ENCODE measurements around the gene ADRA2A. TPM values are rescaled to one million over a fixed set of nuclear protein-coding genes. Genes with fewer than 3 reads are reported as not detected.

The ADRA2A gene
- total RNA-seq, result 0.21 TPM

DNA sequence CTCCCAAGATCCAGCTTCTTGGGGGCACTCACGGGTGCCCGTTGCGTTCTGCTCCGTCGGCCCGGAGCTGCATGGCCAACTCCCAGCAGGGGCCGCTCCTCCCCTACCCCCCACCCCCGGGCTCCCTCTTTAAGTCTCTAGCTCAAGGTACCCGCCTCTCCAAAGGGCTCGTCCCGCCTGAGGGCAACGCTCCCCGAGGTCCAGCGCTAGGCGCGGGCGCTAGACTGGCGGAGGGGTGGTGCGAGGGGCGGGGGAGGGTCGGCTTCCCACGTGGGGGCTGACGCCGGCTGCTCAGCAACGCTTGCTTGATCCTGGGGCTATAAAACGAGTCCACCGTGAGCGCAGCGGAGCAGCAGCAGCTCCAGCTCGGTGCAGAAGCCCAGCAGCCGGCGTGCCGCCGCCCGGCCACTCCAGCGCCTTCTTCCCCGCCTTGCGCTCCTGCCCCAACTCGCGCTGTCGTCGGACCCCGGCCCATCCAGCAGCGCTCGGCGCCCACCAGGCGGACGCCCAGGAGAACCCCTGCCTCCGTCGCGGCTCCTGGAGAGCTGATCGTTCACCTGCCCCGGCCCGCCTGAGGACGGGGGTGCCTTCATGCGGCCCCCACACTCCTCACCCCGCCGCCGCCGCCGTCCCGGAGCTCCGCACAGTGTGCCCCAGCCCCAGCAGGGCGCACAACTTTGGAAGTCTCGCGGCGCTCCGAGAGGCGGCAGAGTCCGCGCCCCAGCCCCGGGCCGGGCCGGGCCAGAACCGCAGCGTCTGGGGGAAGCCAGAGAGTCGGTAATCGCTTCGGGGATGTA is at the start of gene ADRA2A:
Gene ADRA2A (plus strand): TSS at position 348 of the 797 bp plus-strand sequence. CDS start 968 bp downstream, outside the sequence.
- H3K4me1 ChIP-seq (ENCODE audit: insufficient read depth, low read length), result peaks cover 27% of the 10 kb centered on the region
- no peaks in the 10 kb centered on the region for H3K9me3 ChIP-seq (ENCODE audit: low read depth, low read length)
- H3K4me3 ChIP-seq (ENCODE audit: low read length), result no peak within 1 kb of the TSS
- peaks cover 67% of the 10 kb centered on the region for H3K27me3 ChIP-seq (ENCODE audit: insufficient read depth, low read length)

DNA sequence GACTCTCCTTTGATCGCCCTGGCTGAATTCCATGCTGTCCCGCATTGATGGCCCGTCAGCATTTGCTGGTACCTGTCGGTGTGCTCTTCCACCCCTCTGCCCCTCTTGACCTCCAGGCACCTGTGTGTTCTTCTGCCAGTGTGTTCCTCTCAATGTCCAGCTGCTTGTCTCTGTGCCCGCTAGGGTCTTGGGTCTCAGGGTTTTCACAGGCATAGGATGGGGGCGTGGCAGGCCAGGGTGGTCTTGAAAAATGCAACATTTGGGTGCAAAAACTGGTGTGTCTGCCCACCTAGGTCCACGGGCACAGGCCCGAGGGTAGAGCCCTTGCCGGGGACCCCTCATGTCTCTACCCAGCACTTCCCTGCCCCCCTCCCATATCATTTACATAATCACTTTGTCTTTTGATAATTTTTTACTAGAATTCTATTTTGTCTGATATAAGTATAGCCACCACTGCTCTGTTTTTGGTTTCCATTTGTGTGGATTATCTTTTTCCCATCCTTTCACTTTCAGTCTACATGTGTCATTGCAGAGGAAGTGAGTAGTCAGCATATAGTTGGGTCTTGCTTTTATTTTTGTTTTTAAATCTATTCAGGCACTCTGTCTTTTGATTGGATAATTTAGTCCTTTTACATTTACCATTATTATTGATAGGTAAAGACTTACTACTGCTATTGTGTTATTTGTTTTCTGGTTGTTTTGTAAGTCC is 46.6 kb upstream of the ADRA2A start:
- no peak overlapping the region for H3K4me3 ChIP-seq (ENCODE audit: low read length)
- H3K9me3 ChIP-seq (ENCODE audit: low read depth, low read length), result no peaks in the 10 kb centered on the region
- H3K4me1 ChIP-seq (ENCODE audit: insufficient read depth, low read length), result no peaks in the 10 kb centered on the region
- H3K27me3 ChIP-seq (ENCODE audit: insufficient read depth, low read length), result no peaks in the 10 kb centered on the region

GRCh38 chr10:111034598-111035310 is 42.1 kb upstream of the ADRA2A start:
- Histone ChIP-seq H3K4me1 (ENCODE audit: insufficient read depth, low read length) (no peaks in the 10 kb centered on the region), H3K9me3 (ENCODE audit: low read depth, low read length) (peaks cover 8% of the 10 kb centered on the region), H3K27me3 (ENCODE audit: insufficient read depth, low read length) (no peaks in the 10 kb centered on the region), H3K4me3 (ENCODE audit: low read length) (no peak overlapping the region)

- H3K4me1 ChIP-seq (ENCODE audit: insufficient read depth, low read length), result no peaks in the 10 kb centered on the region
- H3K4me3 ChIP-seq (ENCODE audit: low read length), result no peak overlapping the region
These were observed 41.3 kb upstream of the ADRA2A start for GRCh38 chr10:111035542-111035941.

DNA sequence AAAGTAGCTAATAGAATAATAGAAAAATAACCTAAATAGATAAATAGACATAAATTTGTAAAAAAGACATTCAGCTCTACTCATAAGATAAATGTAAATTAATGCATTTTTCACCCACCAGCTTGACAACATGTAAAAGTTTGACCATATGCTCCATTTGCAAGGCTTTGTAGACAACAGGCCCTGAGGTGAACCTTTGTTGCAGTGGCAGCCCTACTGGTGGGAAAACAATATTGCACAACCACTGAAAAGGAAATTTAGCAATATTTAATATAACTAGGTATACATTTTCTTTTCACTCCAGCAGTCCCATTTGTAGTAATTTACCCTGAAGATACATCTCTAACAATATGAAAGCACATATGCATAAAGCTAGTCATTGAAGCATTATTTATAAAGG is 39.0 kb upstream of the ADRA2A start:
- H3K27me3 ChIP-seq (ENCODE audit: insufficient read depth, low read length), result no peaks in the 10 kb centered on the region
- no peaks in the 10 kb centered on the region for H3K4me1 ChIP-seq (ENCODE audit: insufficient read depth, low read length)
- peaks cover 21% of the 10 kb centered on the region for H3K9me3 ChIP-seq (ENCODE audit: low read depth, low read length)
- no peak overlapping the region for H3K4me3 ChIP-seq (ENCODE audit: low read length)

More at GRCh38 chr10:111035542-111035941, 41.3 kb upstream of the ADRA2A start:
- Histone ChIP-seq H3K27me3 (ENCODE audit: insufficient read depth, low read length) (no peaks in the 10 kb centered on the region), H3K9me3 (ENCODE audit: low read depth, low read length) (peaks cover 11% of the 10 kb centered on the region)

- H3K4me1 ChIP-seq (ENCODE audit: insufficient read depth, low read length), result no peaks in the 10 kb centered on the region
- H3K4me3 ChIP-seq (ENCODE audit: low read length), result no peak overlapping the region
- no peaks in the 10 kb centered on the region for H3K27me3 ChIP-seq (ENCODE audit: insufficient read depth, low read length)
- peaks cover 21% of the 10 kb centered on the region for H3K9me3 ChIP-seq (ENCODE audit: low read depth, low read length)
These were observed 37.3 kb upstream of the ADRA2A start for GRCh38 chr10:111039522-111039921.

GRCh38 chr10:111057006-111057405 is 19.8 kb upstream of the ADRA2A start:
- Histone ChIP-seq H3K9me3 (ENCODE audit: low read depth, low read length) (peaks cover 22% of the 10 kb centered on the region), H3K4me3 (ENCODE audit: low read length) (no peak overlapping the region), H3K4me1 (ENCODE audit: insufficient read depth, low read length) (no peaks in the 10 kb centered on the region), H3K27me3 (ENCODE audit: insufficient read depth, low read length) (peaks cover 19% of the 10 kb centered on the region)

GRCh38 chr10:111063471-111063870 is 13.4 kb upstream of the ADRA2A start:
- H3K4me3 ChIP-seq (ENCODE audit: low read length), result no peak overlapping the region
- peaks cover 24% of the 10 kb centered on the region for H3K27me3 ChIP-seq (ENCODE audit: insufficient read depth, low read length)
- H3K9me3 ChIP-seq (ENCODE audit: low read depth, low read length), result no peaks in the 10 kb centered on the region
- no peaks in the 10 kb centered on the region for H3K4me1 ChIP-seq (ENCODE audit: insufficient read depth, low read length)

- peaks cover 60% of the 10 kb centered on the region for H3K27me3 ChIP-seq (ENCODE audit: insufficient read depth, low read length)
- H3K4me3 ChIP-seq (ENCODE audit: low read length), result no peak overlapping the region
- H3K4me1 ChIP-seq (ENCODE audit: insufficient read depth, low read length), result peaks cover 15% of the 10 kb centered on the region
- H3K9me3 ChIP-seq (ENCODE audit: low read depth, low read length), result no peaks in the 10 kb centered on the region
These were observed 4.6 kb upstream of the ADRA2A start for GRCh38 chr10:111072232-111072631.

GRCh38 chr10:111075577-111076185 is 1.1 kb upstream of the ADRA2A start:
- Histone ChIP-seq H3K4me3 (ENCODE audit: low read length) (no peak overlapping the region), H3K4me1 (ENCODE audit: insufficient read depth, low read length) (peaks cover 27% of the 10 kb centered on the region), H3K9me3 (ENCODE audit: low read depth, low read length) (no peaks in the 10 kb centered on the region), H3K27me3 (ENCODE audit: insufficient read depth, low read length) (peaks cover 71% of the 10 kb centered on the region)

GRCh38 chr10:111076191-111076681 is 593 bp upstream of the ADRA2A start:
- Histone ChIP-seq H3K27me3 (ENCODE audit: insufficient read depth, low read length) (peaks cover 71% of the 10 kb centered on the region), H3K4me3 (ENCODE audit: low read length) (no peak overlapping the region), H3K9me3 (ENCODE audit: low read depth, low read length) (no peaks in the 10 kb centered on the region), H3K4me1 (ENCODE audit: insufficient read depth, low read length) (peaks cover 27% of the 10 kb centered on the region)

DNA sequence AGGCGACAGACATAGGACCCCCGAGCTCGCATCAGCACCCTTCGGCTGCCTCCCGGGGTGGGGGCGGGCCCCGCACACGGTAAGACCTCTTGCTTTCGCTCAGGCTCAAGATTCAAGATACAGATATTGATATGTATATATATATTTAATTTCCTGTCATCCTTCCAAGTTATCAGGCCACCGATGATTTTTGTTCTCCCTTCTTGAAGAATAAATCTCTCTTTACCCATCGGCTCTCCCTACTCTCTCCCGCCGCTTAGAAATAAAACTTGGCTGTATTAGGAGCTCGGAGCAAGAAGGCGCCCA is 603 bp downstream of the ADRA2A start:
- H3K4me3 ChIP-seq (ENCODE audit: low read length), result no peak overlapping the region
- H3K4me1 ChIP-seq (ENCODE audit: insufficient read depth, low read length), result peaks cover 27% of the 10 kb centered on the region
- peaks cover 64% of the 10 kb centered on the region for H3K27me3 ChIP-seq (ENCODE audit: insufficient read depth, low read length)
- no peaks in the 10 kb centered on the region for H3K9me3 ChIP-seq (ENCODE audit: low read depth, low read length)

- Histone ChIP-seq H3K9me3 (ENCODE audit: low read depth, low read length) (no peaks in the 10 kb centered on the region), H3K27me3 (ENCODE audit: insufficient read depth, low read length) (peaks cover 60% of the 10 kb centered on the region), H3K4me3 (ENCODE audit: low read length) (no peak overlapping the region), H3K4me1 (ENCODE audit: insufficient read depth, low read length) (peaks cover 27% of the 10 kb centered on the region)
These were observed 1.1 kb downstream of the ADRA2A start for GRCh38 chr10:111077785-111078504.

DNA sequence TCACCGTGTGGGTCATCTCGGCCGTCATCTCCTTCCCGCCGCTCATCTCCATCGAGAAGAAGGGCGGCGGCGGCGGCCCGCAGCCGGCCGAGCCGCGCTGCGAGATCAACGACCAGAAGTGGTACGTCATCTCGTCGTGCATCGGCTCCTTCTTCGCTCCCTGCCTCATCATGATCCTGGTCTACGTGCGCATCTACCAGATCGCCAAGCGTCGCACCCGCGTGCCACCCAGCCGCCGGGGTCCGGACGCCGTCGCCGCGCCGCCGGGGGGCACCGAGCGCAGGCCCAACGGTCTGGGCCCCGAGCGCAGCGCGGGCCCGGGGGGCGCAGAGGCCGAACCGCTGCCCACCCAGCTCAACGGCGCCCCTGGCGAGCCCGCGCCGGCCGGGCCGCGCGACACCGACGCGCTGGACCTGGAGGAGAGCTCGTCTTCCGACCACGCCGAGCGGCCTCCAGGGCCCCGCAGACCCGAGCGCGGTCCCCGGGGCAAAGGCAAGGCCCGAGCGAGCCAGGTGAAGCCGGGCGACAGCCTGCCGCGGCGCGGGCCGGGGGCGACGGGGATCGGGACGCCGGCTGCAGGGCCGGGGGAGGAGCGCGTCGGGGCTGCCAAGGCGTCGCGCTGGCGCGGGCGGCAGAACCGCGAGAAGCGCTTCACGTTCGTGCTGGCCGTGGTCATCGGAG is 1.8 kb downstream of the ADRA2A start:
- H3K4me1 ChIP-seq (ENCODE audit: insufficient read depth, low read length), result peaks cover 27% of the 10 kb centered on the region

More for the DNA sequence above, 1.8 kb downstream of the ADRA2A start:
- Histone ChIP-seq H3K9me3 (ENCODE audit: low read depth, low read length) (no peaks in the 10 kb centered on the region), H3K27me3 (ENCODE audit: insufficient read depth, low read length) (peaks cover 53% of the 10 kb centered on the region), H3K4me3 (ENCODE audit: low read length) (no peak overlapping the region)
